WTC11 (cell line): Measurements from ENCODE around the gene OR8J1. TPM values are rescaled to one million over a fixed set of nuclear protein-coding genes. Genes with fewer than 3 reads are reported as not detected.

ENCODE experiments used
- ATAC-seq: fragments of 200-7000 bp; cut with Tn5 transposase; 2 replicates; pipeline ENCODE4 v1.10.0; 2021; ENCODE audit warnings: mild to moderate bottlenecking, moderate library complexity
- CTCF ChIA-PET: fragments of 300-600 bp; sonication (Branson Sonifier 250); formaldehyde crosslinking; loops from one replicate; lab custom pipeline; 2021; ENCODE audit warnings: antibody characterized with exemption; lab: Charles Lee
- POLR2A ChIA-PET: fragments of 350-600 bp; sonication (Branson Sonifier 250); formaldehyde crosslinking; loops from one replicate; lab custom pipeline; 2021; ENCODE audit warnings: antibody characterized with exemption; lab: Charles Lee
- DNase-seq: peaks from one replicate; pipeline ENCODE4 v3.0.0; 2021; ENCODE audit warnings: low spot score
- H3K27ac Mint-ChIP-seq: 2 replicates; pipeline ENCODE4 v1.8.0; 2021; ENCODE audit warnings: mixed read lengths
- H3K27me3 Mint-ChIP-seq: 2 replicates; pipeline ENCODE4 v1.8.0; 2021; ENCODE audit warnings: low read depth, mild to moderate bottlenecking, moderate library complexity, mixed read lengths
- H3K36me3 Mint-ChIP-seq: 2 replicates; pipeline ENCODE4 v1.8.0; 2021; ENCODE audit warnings: mixed read lengths
- H3K4me1 Mint-ChIP-seq: 2 replicates; pipeline ENCODE4 v1.8.0; 2022; ENCODE audit warnings: mixed read lengths
- H3K4me3 Mint-ChIP-seq: 2 replicates; pipeline ENCODE4 v1.8.0; 2021; ENCODE audit warnings: mild to moderate bottlenecking, moderate library complexity, mixed read lengths
- H3K9me3 Mint-ChIP-seq: 2 replicates; pipeline ENCODE4 v1.8.0; 2021; ENCODE audit warnings: mixed read lengths
- CDX4 ChIP-seq: fragments of 250-450 bp; sonication (Bioruptor Pico); IDR thresholded peaks from 2 replicates; pipeline ENCODE4 v1.9.0; 2021; ENCODE audit warnings: moderate library complexity, mild to moderate bottlenecking, inconsistent platforms, borderline replicate concordance
- CREB1 ChIP-seq: sonication (generic); formaldehyde crosslinking; IDR thresholded peaks from 2 replicates; pipeline ENCODE4 v1.8.0; 2023; ENCODE audit warnings: mild to moderate bottlenecking, missing genetic modification reagents
- CREM ChIP-seq: sonication (generic); formaldehyde crosslinking; IDR thresholded peaks from 2 replicates; pipeline ENCODE4 v1.8.1; 2022; ENCODE audit warnings: mild to moderate bottlenecking, missing genetic modification reagents, moderate library complexity
- EMX1 ChIP-seq: fragments of 250-450 bp; sonication (Bioruptor Pico); IDR thresholded peaks from 2 replicates; pipeline ENCODE4 v1.8.0; 2021; ENCODE audit warnings: mild to moderate bottlenecking
- ESRRA ChIP-seq: sonication (generic); formaldehyde crosslinking; IDR thresholded peaks from 2 replicates; pipeline ENCODE4 v1.8.1; 2022; ENCODE audit warnings: mild to moderate bottlenecking, missing genetic modification reagents, borderline replicate concordance
- HMGA2 ChIP-seq: fragments of 250-450 bp; sonication (Bioruptor Pico); IDR thresholded peaks from 2 replicates; pipeline ENCODE4 v1.4.0; 2021; ENCODE audit warnings: mild to moderate bottlenecking, moderate library complexity
- HMGXB4 ChIP-seq: sonication (generic); formaldehyde crosslinking; IDR thresholded peaks from 2 replicates; pipeline ENCODE4 v1.8.1; 2023; ENCODE audit warnings: mild to moderate bottlenecking, moderate library complexity, missing genetic modification reagents
- IRF1 ChIP-seq: sonication (generic); formaldehyde crosslinking; IDR thresholded peaks from 2 replicates; pipeline ENCODE4 v1.8.0; 2023; ENCODE audit warnings: missing genetic modification reagents
- NR1H2 ChIP-seq: sonication (generic); formaldehyde crosslinking; IDR thresholded peaks from 2 replicates; pipeline ENCODE4 v1.9.0; 2021; ENCODE audit warnings: mild to moderate bottlenecking, moderate library complexity, missing genetic modification reagents
- NR2C2 ChIP-seq: sonication (generic); formaldehyde crosslinking; IDR thresholded peaks from 2 replicates; pipeline ENCODE4 v1.8.0; 2022; ENCODE audit warnings: mild to moderate bottlenecking, missing genetic modification reagents
- RELA ChIP-seq: sonication (generic); formaldehyde crosslinking; IDR thresholded peaks from 2 replicates; pipeline ENCODE4 v1.8.1; 2022; ENCODE audit warnings: missing genetic modification reagents, mild to moderate bottlenecking, borderline replicate concordance
- STAT6 ChIP-seq: sonication (generic); formaldehyde crosslinking; conservative IDR thresholded peaks from 2 replicates; pipeline ENCODE4 v1.8.1; 2023; ENCODE audit warnings: mild to moderate bottlenecking, low read depth, missing genetic modification reagents, moderate library complexity
- TP53 ChIP-seq: sonication (generic); formaldehyde crosslinking; IDR thresholded peaks from 2 replicates; pipeline ENCODE4 v1.8.1; 2023; ENCODE audit warnings: mild to moderate bottlenecking, missing genetic modification reagents
- ZNF219 ChIP-seq: sonication (generic); formaldehyde crosslinking; IDR thresholded peaks from 2 replicates; pipeline ENCODE4 v1.8.0; 2023; ENCODE audit warnings: missing genetic modification reagents, mild to moderate bottlenecking, borderline replicate concordance
- ZNF281 ChIP-seq: sonication (generic); formaldehyde crosslinking; IDR thresholded peaks from 2 replicates; pipeline ENCODE4 v1.8.0; 2023; ENCODE audit warnings: mild to moderate bottlenecking, missing genetic modification reagents
- ZNF512 ChIP-seq: sonication (generic); formaldehyde crosslinking; IDR thresholded peaks from 2 replicates; pipeline ENCODE4 v1.8.1; 2022; ENCODE audit warnings: missing genetic modification reagents, borderline replicate concordance
- ZNF671 ChIP-seq: fragments of 250-450 bp; sonication (Bioruptor Pico); IDR thresholded peaks from 2 replicates; pipeline ENCODE4 v1.8.0; 2021; ENCODE audit warnings: mild to moderate bottlenecking
- total RNA-seq: library from RNA; stranded (reverse); gene quantifications from 3 replicates; pipeline ENCODE4 v1.2.3, GENCODE V29; 2021

The OR8J1 gene
- total RNA-seq, 1 experiment from 2014 or later, result not detected

GRCh38 chr11:56380120-56380519, 26.0 kb downstream of the OR8J1 start (continued):
- TF ChIP-seq CDX4 (CRISPR knock-in tag) (no peak), ZNF512 (CRISPR knock-in tag) (no peak), ZNF671 (CRISPR knock-in tag) (no peak), ZNF219 (CRISPR knock-in tag) (no peak)
- TF ChIP-seq, all 79 proteins: peak for 0

GRCh38 chr11:56394381-56394780, 40.3 kb downstream of the OR8J1 start:
- ChIA-PET CTCF (no interaction called here), POLR2A (no interaction called here)
- Mint-ChIP-seq H3K4me3 (no peak overlapping the region), H3K36me3 (no peaks in the 10 kb centered on the region), H3K4me1 (no peaks in the 10 kb centered on the region), H3K9me3 (0 out of 2 replicates have a peak, but pooled peaks cover 4% of the 10 kb centered on the region), H3K27ac (no peak overlapping the region), H3K27me3 (no peaks in the 10 kb centered on the region)
- TF ChIP-seq RELA (CRISPR knock-in tag), result no peak
- no peak for TF ChIP-seq NR2C2
- TF ChIP-seq EMX1 (CRISPR knock-in tag), result no peak
- TF ChIP-seq ZNF281 (CRISPR knock-in tag), result no peak
- TF ChIP-seq TP53, result no peak
- no peak for TF ChIP-seq IRF1
- TF ChIP-seq STAT6, result no peak
- TF ChIP-seq HMGXB4 (CRISPR knock-in tag), result no peak
- no peak for TF ChIP-seq HMGA2 (CRISPR knock-in tag)
- no peak for TF ChIP-seq CREB1
- no peak for TF ChIP-seq CREM (CRISPR knock-in tag)
- no peak for TF ChIP-seq ESRRA
- TF ChIP-seq NR1H2 (CRISPR knock-in tag), result no peak
- DNase-seq, result no peak
- no peak for ATAC-seq
